K562 (cell line): ENCODE data around the gene TTC13. TPM values are rescaled to one million over a fixed set of nuclear protein-coding genes. Genes with fewer than 3 reads are reported as not detected.
A peak's percentile ranks its signal among the peaks of the same experiment; 100 is the strongest.

Experiments used
- ATAC-seq: fragments of 200-7000 bp; cut with Tn5 transposase; 3 replicates; pipeline ENCODE4 v1.9.1; 2020; ENCODE audit warnings: moderate library complexity
- BruUV-seq: library from RNA; stranded (reverse); fragments of 400-500 nt; replicated peaks from 2 replicates; lab custom pipeline; 2021; lab: Mats Ljungman, UMichigan
- CTCF ChIA-PET: fragments of 300-600 bp; formaldehyde crosslinking; extraction: SDS; loops from one replicate; lab custom pipeline; 2021; ENCODE audit warnings: low intra/inter-chr PET ratio; lab: Yijun Ruan, JAX
- POLR2A ChIA-PET: fragments of 300-600, 350-650 bp; sonication (Branson Sonifier 250); formaldehyde crosslinking; extraction: SDS; loops from one replicate; lab custom pipeline; 2021; ENCODE audit warnings: antibody characterized with exemption, inconsistent platforms; lab: Yijun Ruan, JAX
- DNase-seq, 4 experiments: peaks; one replicate each; pipeline versions ENCODE4 v3.0.0 to v3.0.0-alpha.2; 2011 to 2018; ENCODE audit warnings: low spot score in 3 of 4, mixed read lengths in 3 of 4; ENCODE audit errors: extremely low read depth in 1 of 4
- FAIRE-seq: peaks from 2 replicates; lab custom pipeline; 2011; peaks lifted over from hg19 to GRCh38; lab: Jason Lieb, UNC
- H2AFZ ChIP-seq: 2 replicates; pipeline ENCODE4 v1.6.0; 2011; ENCODE audit warnings: low read depth, low read length, control low read depth, inconsistent platforms
- H3K27ac ChIP-seq: fragments of 200-600 bp; 3 replicates; pipeline ENCODE4 v1.8.0; 2011; ENCODE audit warnings: low read depth, mild to moderate bottlenecking, control low read depth, inconsistent platforms, low read length, moderate library complexity, mixed read lengths; ENCODE audit errors: extremely low read depth
- H3K27me3 ChIP-seq, 2 experiments: fragments of 300-600 bp in 1 of 2; 2 replicates in 1 of 2; 3 replicates in 1 of 2; pipeline versions ENCODE4 v1.6.0 to v1.8.0; 2011; ENCODE audit warnings: inconsistent platforms in 2 of 2, low read length in 2 of 2, mild to moderate bottlenecking in 1 of 2, mixed read lengths in 1 of 2, moderate library complexity in 1 of 2; ENCODE audit not compliant: control insufficient read depth in 2 of 2, insufficient read depth in 2 of 2
- H3K36me3 ChIP-seq: fragments of 300-600 bp; 3 replicates; pipeline ENCODE4 v1.8.0; 2011; ENCODE audit warnings: mild to moderate bottlenecking, low read length, inconsistent platforms; ENCODE audit not compliant: control insufficient read depth, insufficient read depth
- H3K4me1 ChIP-seq, 2 experiments: fragments of 200-600 bp in 1 of 2; replicated peaks in 1 of 2; 2 replicates in 1 of 2; 3 replicates in 1 of 2; pipeline versions ENCODE4 v1.5.1 to v1.8.0; 2011; ENCODE audit warnings: inconsistent platforms in 2 of 2, low read length in 2 of 2, mild to moderate bottlenecking in 1 of 2, mixed read lengths in 1 of 2, moderate library complexity in 1 of 2; ENCODE audit not compliant: control insufficient read depth in 2 of 2, insufficient read depth in 2 of 2
- H3K4me2 ChIP-seq: 2 replicates; pipeline ENCODE4 v1.6.1; 2011; ENCODE audit warnings: low read length, control low read depth, inconsistent platforms, mixed read lengths; ENCODE audit not compliant: insufficient read depth
- H3K4me3 ChIP-seq: fragments of 200-600 bp; sonication (generic), shearing (Covaris generic); 2 replicates; pipeline ENCODE4 v1.5.1; 2016; ENCODE audit warnings: control low read depth, inconsistent platforms
- H3K79me2 ChIP-seq: fragments of 200-600 bp; 3 replicates; pipeline ENCODE4 v1.8.0; 2011; ENCODE audit warnings: low read length, inconsistent platforms; ENCODE audit not compliant: control insufficient read depth, insufficient read depth
- H3K9ac ChIP-seq, 2 experiments: 2 replicates each; pipeline versions ENCODE4 v1.6.0 to v1.6.1; 2011; ENCODE audit warnings: low read depth in 2 of 2, low read length in 2 of 2, control low read depth in 1 of 2, inconsistent platforms in 1 of 2, mild to moderate bottlenecking in 1 of 2, mixed read lengths in 1 of 2; ENCODE audit not compliant: insufficient read depth in 1 of 2
- H3K9me1 ChIP-seq: one replicate; pipeline ENCODE4 v1.6.0; 2011; ENCODE audit warnings: inconsistent platforms, mild to moderate bottlenecking, low read length, moderate library complexity; ENCODE audit not compliant: control insufficient read depth, insufficient read depth
- H3K9me3 ChIP-seq: replicated peaks from 2 replicates; pipeline ENCODE4 v1.5.1; 2011; ENCODE audit warnings: low read depth, low read length, inconsistent platforms; ENCODE audit not compliant: control insufficient read depth, insufficient read depth
- H4K20me1 ChIP-seq: replicated peaks from 2 replicates; pipeline ENCODE4 v1.6.1; 2011; ENCODE audit warnings: low read length, inconsistent platforms, mixed read lengths; ENCODE audit not compliant: control insufficient read depth, insufficient read depth
- CEBPB ChIP-seq: fragments of 450-650 bp; IDR thresholded peaks from 2 replicates; pipeline ENCODE4 v1.6.1; 2016; ENCODE audit warnings: missing genetic modification characterization, missing compliant biosample characterization
- CEBPG ChIP-seq, 3 experiments: fragments of 200-800 bp in 1 of 3; sonication (Bioruptor generic) in 1 of 3; sonication (generic) in 1 of 3; formaldehyde crosslinking in 1 of 3; IDR thresholded peaks in 2 of 3; conservative IDR thresholded peaks in 1 of 3; 2 replicates each; pipeline versions ENCODE4 v1.6.1 to v1.8.0; 2016 to 2022; ENCODE audit warnings: missing compliant biosample characterization in 2 of 3, missing genetic modification characterization in 2 of 3, mild to moderate bottlenecking in 1 of 3, missing genetic modification reagents in 1 of 3
- MITF ChIP-seq: IDR thresholded peaks from 2 replicates; pipeline ENCODE4 v1.6.1; 2014; ENCODE audit warnings: antibody characterized with exemption
- SLC30A9 ChIP-seq: fragments of 250-450 bp; sonication (Bioruptor Pico); IDR thresholded peaks from 2 replicates; pipeline ENCODE4 v1.8.0; 2022; ENCODE audit warnings: mild to moderate bottlenecking, moderate library complexity
- SOX6 ChIP-seq: fragments of 450-650 bp; IDR thresholded peaks from 2 replicates; pipeline ENCODE4 v1.6.1; 2014; ENCODE audit warnings: mild to moderate bottlenecking
- SRSF7 ChIP-seq: fragments of 200-400 bp; formaldehyde crosslinking; optimal IDR thresholded peaks from 2 replicates; pipeline ENCODE3; 2017; ENCODE audit warnings: mild to moderate bottlenecking, low read depth, low read length
- TAF1 ChIP-seq: IDR thresholded peaks from 2 replicates; pipeline ENCODE4 v1.6.1; 2011; ENCODE audit warnings: mild to moderate bottlenecking, low read length, moderate library complexity; ENCODE audit not compliant: insufficient read depth, control insufficient read depth, severe bottlenecking; ENCODE audit errors: extremely low read depth
- TBP ChIP-seq: optimal IDR thresholded peaks from 2 replicates; pipeline ENCODE3; 2011; ENCODE audit warnings: low read depth, low read length, improper control_type of control experiment
- ZC3H11A ChIP-seq: IDR thresholded peaks from 2 replicates; pipeline ENCODE4 v1.6.1; 2012; ENCODE audit warnings: low read depth, low read length, improper control_type of control experiment
- WGBS: fragments of 100-300 bp; shearing (Covaris generic); methylation state at CpG from one replicate; pipeline ENCODE4 v1.1.6; 2016; ENCODE audit warnings: low coverage, mixed read lengths; ENCODE audit not compliant: insufficient coverage; ENCODE audit errors: missing lambda C conversion rate; 5-methylcytosine and 5-hydroxymethylcytosine counted together
- in situ Hi-C: fragments of 300-500 bp; cut with MboI; formaldehyde crosslinking; loops from 4 replicates; pipeline ENCODE4 v1.15.0; 2018; ENCODE audit warnings: inconsistent platforms, mixed read lengths
- intact Hi-C: fragments of 100-400 bp; cut with micrococcal nuclease; formaldehyde crosslinking; loops from 2 replicates; pipeline ENCODE4 v1.14.2; 2022
- polyA plus RNA-seq, 8 experiments: library from polyadenylated mRNA; depleted of rRNA in 4 of 8; stranded (reverse) in 5 of 8; unstranded in 3 of 8; fragments of >200 nt; fragmentation: Nextera tagmentation in 2 of 8; fragmentation: Illumina TruSeq in 1 of 8; extraction: Ambion mirVana in 2 of 8; extraction: Trizol in 1 of 8; gene quantifications; 2 replicates each; pipeline versions ENCODE4 v1.2.1 to v1.2.3, GENCODE V29; 2011 to 2014; ENCODE audit warnings: inconsistent platforms in 1 of 8, missing spikeins in 1 of 8
- total RNA-seq, 7 experiments: library from RNA; depleted of rRNA in 6 of 7; stranded (reverse); fragments of >200 nt in 6 of 7; fragmentation: Illumina TruSeq in 2 of 7; extraction: Trizol in 2 of 7; gene quantifications; 2 replicates each; pipeline versions ENCODE4 v1.2.1 to v1.2.3, GENCODE V29; 2011 to 2021; ENCODE audit warnings: low replicate concordance in 1 of 7

TTC13 gene
- total and polyA plus RNA-seq, 9 of the 15 experiments (the other 6 are each of a cell fraction or from before 2014, with no cell fraction given), result 1.7 to 13.8 (median 9.6) TPM

- TF ChIP-seq CEBPG (CRISPR knock-in tag; IDR thresholded peaks at IDR 0.05), result peak; percentile 90
- TF ChIP-seq CEBPG (tag; conservative IDR thresholded peaks at IDR 0.05 in 1 of 2, IDR thresholded peaks at IDR 0.05 in 1 of 2), result peak; percentile 93 to 100
- TF ChIP-seq CEBPB (tag), result peak; percentile 100
- TF ChIP-seq SOX6, result peak; percentile 80
- no peak for TF ChIP-seq SLC30A9 (CRISPR knock-in tag)
Observed at GRCh38 chr1:230860617-230861384, 117.9 kb downstream of the TTC13 start (continued).

- Histone ChIP-seq H3K79me2 (no peaks in the 10 kb centered on the region), H3K4me2 (no peak overlapping the region), H3K4me1 (peaks cover 8 to 14% of the 10 kb centered on the region in 2 experiments; a peak in 3 of 5 replicates), H3K27me3 (no peaks in the 10 kb centered on the region), H3K27ac (no peak overlapping the region), H3K36me3 (no peaks in the 10 kb centered on the region; the same call in 2 of the 3 replicates), H3K9ac (no peak overlapping the region), H4K20me1 (no peaks in the 10 kb centered on the region), H3K4me3 (no peak overlapping the region), H3K9me3 (no peaks in the 10 kb centered on the region), H3K9me1 (peaks cover 3% of the 10 kb centered on the region), H2AFZ (no peak overlapping the region)
- FAIRE-seq (no peak), DNase-seq (no peak), ATAC-seq (no peak)
- POLR2A ChIA-PET, result interaction anchor here (0.6 to 1.6 kb wide), 4 partner anchors 10 to 291 kb away, joined by 3 to 5 read pairs (median 3); no protein-coding TSS in a partner anchor
- no TSS peak for BruUV-seq
- CTCF ChIA-PET, result no interaction called here
- intact Hi-C loops, result no loop called here
- in situ Hi-C loops, result no loop called here
- 37% methylated on average over 12 of the region's 12 CpGs for WGBS
- no peak for TF ChIP-seq ZC3H11A
- no peak for TF ChIP-seq TBP
- no peak for TF ChIP-seq MITF
- TF ChIP-seq TAF1, result no peak
- TF ChIP-seq SRSF7, result no peak
Observed at GRCh38 chr1:230858918-230859729, 119.5 kb downstream of the TTC13 start.
